GM23338 (cell line): ENCODE results near the gene DOCK2. TPM values are rescaled to one million over a fixed set of nuclear protein-coding genes. Genes with fewer than 3 reads are reported as not detected.

ENCODE experiments used
- ATAC-seq: fragments of 200-7000 bp; cut with Tn5 transposase; 3 replicates; pipeline ENCODE4 v1.9.1; 2020
- DNase-seq: peaks from one replicate; pipeline ENCODE4 v3.0.0-alpha.2; 2015; ENCODE audit warnings: low spot score
- H2AFZ ChIP-seq: fragments of 200-600 bp; sonication (generic); 2 replicates; pipeline ENCODE4 v1.8.0; 2016; ENCODE audit warnings: antibody characterized with exemption, mild to moderate bottlenecking, moderate library complexity
- H3F3A ChIP-seq: fragments of 200-600 bp; sonication (generic); replicated peaks from 2 replicates; pipeline ENCODE4 v1.8.0; 2017; ENCODE audit warnings: antibody characterized with exemption, mixed run types, low read depth
- H3K27ac ChIP-seq: fragments of 200-600 bp; sonication (generic); 2 replicates; pipeline ENCODE4 v1.6.1; 2016; ENCODE audit warnings: low read depth
- H3K27me3 ChIP-seq: fragments of 200-600 bp; sonication (generic); 2 replicates; pipeline ENCODE4 v1.8.0; 2016; ENCODE audit warnings: mild to moderate bottlenecking, mixed run types, moderate library complexity; ENCODE audit not compliant: insufficient read depth
- H3K36me3 ChIP-seq: fragments of 200-600 bp; sonication (generic); 2 replicates; pipeline ENCODE4 v1.8.0; 2016; ENCODE audit warnings: mild to moderate bottlenecking; ENCODE audit not compliant: insufficient read depth
- H3K4me1 ChIP-seq: fragments of 200-600 bp; sonication (generic); 2 replicates; pipeline ENCODE4 v1.8.0; 2016; ENCODE audit warnings: mild to moderate bottlenecking, moderate library complexity; ENCODE audit not compliant: insufficient read depth
- H3K4me2 ChIP-seq: fragments of 200-600 bp; sonication (generic); 2 replicates; pipeline ENCODE4 v1.7.1; 2017; ENCODE audit warnings: mixed run types
- H3K4me3 ChIP-seq: fragments of 200-600 bp; sonication (generic); 2 replicates; pipeline ENCODE4 v1.6.1; 2016; ENCODE audit warnings: mixed run types
- H3K79me2 ChIP-seq: fragments of 200-600 bp; sonication (generic); replicated peaks from 2 replicates; pipeline ENCODE4 v1.8.0; 2017; ENCODE audit warnings: mild to moderate bottlenecking; ENCODE audit not compliant: insufficient read depth
- H3K9me2 ChIP-seq: fragments of 200-600 bp; sonication (generic); 2 replicates; pipeline ENCODE4 v1.8.0; 2017; ENCODE audit not compliant: insufficient read depth
- H4K20me1 ChIP-seq: fragments of 200-600 bp; sonication (generic); replicated peaks from 2 replicates; pipeline ENCODE4 v1.8.0; 2017; ENCODE audit warnings: mild to moderate bottlenecking; ENCODE audit not compliant: insufficient read depth
- H3K27ac Mint-ChIP-seq: 2 replicates; pipeline ENCODE4 v1.8.0; 2020; ENCODE audit warnings: inconsistent platforms, mild to moderate bottlenecking, moderate library complexity, mixed read lengths
- H3K27me3 Mint-ChIP-seq: 3 replicates; pipeline ENCODE4 v1.8.0; 2022; ENCODE audit warnings: low read depth, mild to moderate bottlenecking, moderate library complexity, mixed read lengths, inconsistent platforms; ENCODE audit not compliant: insufficient read depth, poor library complexity
- H3K36me3 Mint-ChIP-seq: 3 replicates; pipeline ENCODE4 v1.8.0; 2021; ENCODE audit warnings: low read depth, mild to moderate bottlenecking, inconsistent platforms, moderate library complexity, mixed read lengths
- H3K4me1 Mint-ChIP-seq: 3 replicates; pipeline ENCODE4 v1.8.0; 2020; ENCODE audit warnings: mild to moderate bottlenecking, inconsistent platforms, mixed read lengths
- H3K4me3 Mint-ChIP-seq: 3 replicates; pipeline ENCODE4 v1.8.0; 2021; ENCODE audit warnings: moderate library complexity, mild to moderate bottlenecking, inconsistent platforms, mixed read lengths
- H3K9me3 Mint-ChIP-seq: 3 replicates; pipeline ENCODE4 v1.8.0; 2020; ENCODE audit warnings: moderate library complexity, mild to moderate bottlenecking, inconsistent platforms, mixed read lengths
- ETS1 ChIP-seq: IDR thresholded peaks from 2 replicates; pipeline ENCODE4 v1.6.1; 2016; ENCODE audit warnings: antibody characterized with exemption
- EZH2 ChIP-seq: fragments of 200-600 bp; sonication (generic); IDR thresholded peaks from one replicate; pipeline ENCODE4 v1.8.0; 2017; ENCODE audit warnings: antibody characterized with exemption, mild to moderate bottlenecking, low read depth; ENCODE audit not compliant: unreplicated experiment
- EZH2phosphoT487 ChIP-seq: fragments of 200-600 bp; sonication (generic); IDR thresholded peaks from one replicate; pipeline ENCODE4 v1.8.1; 2018; ENCODE audit warnings: antibody characterized with exemption; ENCODE audit not compliant: unreplicated experiment
- NANOG ChIP-seq: IDR thresholded peaks from 2 replicates; pipeline ENCODE4 v1.6.1; 2016; ENCODE audit warnings: antibody characterized with exemption, borderline replicate concordance
- REST ChIP-seq: IDR thresholded peaks from one replicate; pipeline ENCODE4 v1.6.1; 2018; ENCODE audit warnings: antibody characterized with exemption; ENCODE audit not compliant: unreplicated experiment
- STAT1 ChIP-seq: IDR thresholded peaks from one replicate; pipeline ENCODE4 v1.6.1; 2016; ENCODE audit warnings: antibody characterized with exemption; ENCODE audit not compliant: unreplicated experiment
- ZNF114 ChIP-seq: fragments of 250-450 bp; sonication (Bioruptor Pico); IDR thresholded peaks from 2 replicates; pipeline ENCODE4 v1.5.0; 2020; ENCODE audit warnings: mild to moderate bottlenecking, moderate library complexity
- ZNF331 ChIP-seq: fragments of 250-450 bp; sonication (Bioruptor Pico); IDR thresholded peaks from 2 replicates; pipeline ENCODE4 v1.5.0; 2020; ENCODE audit warnings: low read depth, mild to moderate bottlenecking, moderate library complexity
- polyA plus RNA-seq: library from polyadenylated mRNA; unstranded; fragments of >200 nt; fragmentation: Nextera tagmentation; extraction: Ambion mirVana; gene quantifications from 2 replicates; pipeline ENCODE4 v1.2.1, GENCODE V29; 2016
- total RNA-seq: library from RNA; depleted of rRNA; stranded (reverse); fragments of >200 nt; shearing (Covaris generic); gene quantifications from 2 replicates; pipeline ENCODE4 v1.2.3, GENCODE V29; 2014

DOCK2 gene
- total and polyA plus RNA-seq, 2 experiments from 2014 or later, result 3.7 to 9.4 TPM

- TF ChIP-seq ETS1, result no peak
- no peak for TF ChIP-seq EZH2
- TF ChIP-seq ZNF114 (CRISPR knock-in tag), result no peak
- TF ChIP-seq NANOG, result no peak
Measured at GRCh38 chr5:169840405-169840804, 203.3 kb downstream of the DOCK2 start (continued).

GRCh38 chr5:169842699-169843098, 205.6 kb downstream of the DOCK2 start:
- no peaks in the 10 kb centered on the region for H3K36me3 Mint-ChIP-seq
- H2AFZ ChIP-seq, result no peak overlapping the region
- no peak overlapping the region for H3K27ac Mint-ChIP-seq

More at GRCh38 chr5:169842699-169843098, 205.6 kb downstream of the DOCK2 start:
- H3K4me3 ChIP-seq, result no peak overlapping the region
- H3K79me2 ChIP-seq, result no peaks in the 10 kb centered on the region
- H3K27ac ChIP-seq, result no peak overlapping the region
- no peaks in the 10 kb centered on the region for H3K36me3 ChIP-seq
- no peaks in the 10 kb centered on the region for H3K27me3 ChIP-seq
- Mint-ChIP-seq H3K4me3 (no peak overlapping the region), H3K4me1 (no peaks in the 10 kb centered on the region), H3K9me3 (no peaks in the 10 kb centered on the region; the same call in 2 of the 3 replicates), H3K27me3 (no peaks in the 10 kb centered on the region)
- no peak for DNase-seq
- H3K4me2 ChIP-seq, result no peak overlapping the region
- H3K4me1 ChIP-seq, result no peaks in the 10 kb centered on the region
- no peaks in the 10 kb centered on the region for H3F3A ChIP-seq
- no peaks in the 10 kb centered on the region for H4K20me1 ChIP-seq
- H3K9me2 ChIP-seq, result peaks cover 8% of the 10 kb centered on the region; the same call in 1 of the 2 replicates
- TF ChIP-seq STAT1, result no peak
- TF ChIP-seq EZH2phosphoT487, result no peak
- TF ChIP-seq NANOG, result no peak
- TF ChIP-seq ZNF331, result no peak
- no peak for TF ChIP-seq ZNF114 (CRISPR knock-in tag)
- TF ChIP-seq REST, result no peak
- TF ChIP-seq EZH2, result no peak
- no peak for ATAC-seq
